Testis (tissue), 2 donors: Measurements from ENCODE around the gene DMBT1.

ENCODE experiments used
- CTCF ChIP-seq, 3 experiments: fragments of 450-650 bp in 2 of 3; fragments of 200-600 bp in 1 of 3; sonication (generic) in 1 of 3; IDR thresholded peaks; one replicate each; pipeline ENCODE4 v1.5.1; 2016 to 2019; ENCODE audit warnings: antibody characterized with exemption in 3 of 3, mild to moderate bottlenecking in 2 of 3, moderate library complexity in 1 of 3
- POLR2A ChIP-seq: fragments of 450-650 bp; IDR thresholded peaks from one replicate; pipeline ENCODE4 v1.6.1; 2017; ENCODE audit warnings: antibody characterized with exemption, mild to moderate bottlenecking, moderate library complexity

DNA sequence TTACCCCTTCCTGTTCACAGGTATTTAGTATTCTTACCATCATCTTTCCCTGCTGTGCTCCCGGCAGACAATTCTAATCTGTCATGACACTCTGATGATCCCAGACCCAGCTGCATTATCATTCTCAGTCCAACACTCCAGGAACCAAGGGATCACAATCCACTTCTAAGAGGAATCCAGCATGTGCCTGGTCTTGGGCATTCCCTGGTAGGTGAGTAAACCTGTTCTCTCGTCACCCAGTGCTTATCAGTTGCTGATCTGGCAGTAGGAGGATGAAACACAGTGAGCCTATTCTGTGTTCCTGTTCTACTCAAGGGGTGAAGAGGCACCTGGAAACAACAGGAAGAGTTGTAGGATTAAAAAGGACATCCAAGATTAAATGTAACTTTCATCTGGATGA lies 1.3 kb upstream of the DMBT1 start:
- TF ChIP-seq CTCF (IDR thresholded peaks at IDR 0.05), result no peak
- TF ChIP-seq POLR2A, result no peak
